HEK293 (cell line): ENCODE measurements around the gene SYPL2.

Experiments used
- CTCF ChIA-PET: fragments of 350-600 bp; formaldehyde crosslinking; extraction: SDS; loops from one replicate; lab custom pipeline; 2021; ENCODE audit warnings: antibody characterized with exemption; lab: Yijun Ruan, JAX
- POLR2A ChIA-PET: fragments of 300-600 bp; formaldehyde crosslinking; extraction: SDS; loops from one replicate; lab custom pipeline; 2020; ENCODE audit warnings: antibody characterized with exemption, inconsistent platforms; lab: Yijun Ruan, JAX
- H3K27ac ChIP-seq: fragments of 200-500 bp; sonication (Bioruptor generic); 2 replicates; pipeline ENCODE4 v1.5.1; 2014; ENCODE audit warnings: low read depth, low read length, control low read depth, inconsistent platforms; ENCODE audit errors: extremely low read depth
- H3K36me3 ChIP-seq, 2 experiments: fragments of 200-500 bp in 1 of 2; sonication (Bioruptor generic) in 1 of 2; 1 replicate in 1 of 2; 2 replicates in 1 of 2; pipeline ENCODE4 v1.5.1; 2014 to 2017; ENCODE audit warnings: inconsistent platforms in 2 of 2, low read length in 2 of 2; ENCODE audit not compliant: control insufficient read depth in 2 of 2, insufficient read depth in 1 of 2
- H3K4me1 ChIP-seq: fragments of 200-500 bp; sonication (Bioruptor generic); 2 replicates; pipeline ENCODE4 v1.5.1; 2014; ENCODE audit warnings: mild to moderate bottlenecking, low read length, inconsistent platforms; ENCODE audit not compliant: control insufficient read depth, insufficient read depth
- H3K4me3 ChIP-seq: 2 replicates; pipeline ENCODE4 v1.5.1; 2011; ENCODE audit warnings: low read depth, mild to moderate bottlenecking, control low read depth, low read length, moderate library complexity
- H3K9me3 ChIP-seq: fragments of 200-500 bp; sonication (Bioruptor generic); 2 replicates; pipeline ENCODE4 v1.5.1; 2014; ENCODE audit warnings: low read depth, low read length, inconsistent platforms; ENCODE audit not compliant: control insufficient read depth, insufficient read depth
- AEBP2 ChIP-seq: fragments of 450-650 bp; formaldehyde crosslinking; IDR thresholded peaks from 2 replicates; pipeline ENCODE4 v1.5.1; 2016; ENCODE audit warnings: missing biosample characterization, missing genetic modification characterization, borderline replicate concordance
- CTCF ChIP-seq: fragments of 450-650 bp; formaldehyde crosslinking; IDR thresholded peaks from 2 replicates; pipeline ENCODE4 v1.5.1; 2016; ENCODE audit warnings: missing biosample characterization, missing genetic modification characterization
- FEZF1 ChIP-seq: fragments of 450-650 bp; formaldehyde crosslinking; IDR thresholded peaks from 2 replicates; pipeline ENCODE4 v1.5.1; 2016; ENCODE audit warnings: missing biosample characterization, missing genetic modification characterization
- PATZ1 ChIP-seq: fragments of 450-650 bp; formaldehyde crosslinking; IDR thresholded peaks from 2 replicates; pipeline ENCODE4 v1.5.1; 2016; ENCODE audit warnings: missing biosample characterization, missing genetic modification characterization
- PRDM1 ChIP-seq: fragments of 450-650 bp; formaldehyde crosslinking; IDR thresholded peaks from 2 replicates; pipeline ENCODE4; 2016; ENCODE audit warnings: missing biosample characterization, missing genetic modification characterization
- WT1 ChIP-seq: fragments of 450-650 bp; formaldehyde crosslinking; IDR thresholded peaks from 2 replicates; pipeline ENCODE4 v1.5.1; 2016; ENCODE audit warnings: missing biosample characterization, missing genetic modification characterization
- ZFP3 ChIP-seq: fragments of 450-650 bp; formaldehyde crosslinking; IDR thresholded peaks from 2 replicates; pipeline ENCODE4 v1.5.1; 2016; ENCODE audit warnings: low read depth, missing biosample characterization, missing genetic modification characterization
- ZNF10 ChIP-seq: fragments of 450-650 bp; formaldehyde crosslinking; IDR thresholded peaks from 2 replicates; pipeline ENCODE4 v1.5.1; 2017; ENCODE audit warnings: missing biosample characterization, missing genetic modification characterization
- ZNF114 ChIP-seq: fragments of 450-650 bp; formaldehyde crosslinking; IDR thresholded peaks from 2 replicates; pipeline ENCODE4 v1.5.0; 2017; ENCODE audit warnings: missing biosample characterization, missing genetic modification characterization
- ZNF169 ChIP-seq: fragments of 450-650 bp; formaldehyde crosslinking; IDR thresholded peaks from 2 replicates; pipeline ENCODE4 v1.5.1; 2016; ENCODE audit warnings: missing biosample characterization, missing genetic modification characterization
- ZNF23 ChIP-seq: fragments of 450-650 bp; formaldehyde crosslinking; IDR thresholded peaks from 2 replicates; pipeline ENCODE4 v1.5.1; 2016; ENCODE audit warnings: missing biosample characterization, missing genetic modification characterization, borderline replicate concordance
- ZNF558 ChIP-seq: fragments of 450-650 bp; formaldehyde crosslinking; IDR thresholded peaks from 2 replicates; pipeline ENCODE4 v1.5.1; 2016; ENCODE audit warnings: missing biosample characterization, missing genetic modification characterization
- ZNF560 ChIP-seq: fragments of 450-650 bp; formaldehyde crosslinking; IDR thresholded peaks from 2 replicates; pipeline ENCODE4 v1.5.1; 2017; ENCODE audit warnings: missing biosample characterization, missing genetic modification characterization, borderline replicate concordance
- ZNF639 ChIP-seq: fragments of 450-650 bp; formaldehyde crosslinking; IDR thresholded peaks from 2 replicates; pipeline ENCODE4 v1.5.1; 2016; ENCODE audit warnings: missing biosample characterization, missing genetic modification characterization
- ZNF670 ChIP-seq: fragments of 450-650 bp; formaldehyde crosslinking; IDR thresholded peaks from 2 replicates; pipeline ENCODE4 v1.5.1; 2016; ENCODE audit warnings: missing biosample characterization, missing genetic modification characterization, low read depth
- ZNF776 ChIP-seq: fragments of 450-650 bp; formaldehyde crosslinking; IDR thresholded peaks from 2 replicates; pipeline ENCODE4 v1.5.0; 2017; ENCODE audit warnings: missing biosample characterization, missing genetic modification characterization, borderline replicate concordance
- ZSCAN16 ChIP-seq: fragments of 450-650 bp; formaldehyde crosslinking; IDR thresholded peaks from 2 replicates; pipeline ENCODE4 v1.5.1; 2016; ENCODE audit warnings: missing biosample characterization, missing genetic modification characterization
- ZSCAN23 ChIP-seq: fragments of 450-650 bp; formaldehyde crosslinking; IDR thresholded peaks from 2 replicates; pipeline ENCODE4 v1.5.1; 2016; ENCODE audit warnings: missing biosample characterization, missing genetic modification characterization

The SYPL2 gene

GRCh38 chr1:109475261-109475660 lies 8.9 kb downstream of the SYPL2 start:
- Histone ChIP-seq H3K27ac (no peak overlapping the region), H3K4me3 (no peak overlapping the region), H3K4me1 (no peaks in the 10 kb centered on the region), H3K36me3 (no peaks in the 10 kb centered on the region), H3K9me3 (no peaks in the 10 kb centered on the region)
- ChIA-PET POLR2A (no interaction called here), CTCF (interaction anchor here (0.7 to 1.4 kb wide), 2 partner anchors 15 to 19 kb away, joined by 4 to 5 read pairs; partner anchors contain the start of gene CYB561D1)
- TF ChIP-seq ZNF670 (no peak), ZNF776 (no peak), AEBP2 (tag by site-specific recombination) (no peak), ZNF23 (tag by site-specific recombination) (no peak)

GRCh38 chr1:109476825-109477224 lies 10.5 kb downstream of the SYPL2 start:
- H3K27ac ChIP-seq, result no peak overlapping the region
- TF ChIP-seq ZNF639 (tag by site-specific recombination), result no peak
- no peak for TF ChIP-seq ZNF10
- CTCF ChIA-PET, result no interaction called here
- no peaks in the 10 kb centered on the region for H3K36me3 ChIP-seq
- no peaks in the 10 kb centered on the region for H3K9me3 ChIP-seq
- H3K4me1 ChIP-seq, result no peaks in the 10 kb centered on the region
- POLR2A ChIA-PET, result no interaction called here
- H3K4me3 ChIP-seq, result no peak overlapping the region

GRCh38 chr1:109477821-109478220 lies 11.5 kb downstream of the SYPL2 start:
- ChIA-PET CTCF (interaction anchor here (0.6 to 2.1 kb wide), 2 partner anchors 9 to 238 kb away, joined by 3 to 5 read pairs; no protein-coding TSS in a partner anchor), POLR2A (no interaction called here)
- Histone ChIP-seq H3K36me3 (no peaks in the 10 kb centered on the region), H3K4me3 (no peak overlapping the region), H3K9me3 (no peaks in the 10 kb centered on the region), H3K27ac (no peak overlapping the region), H3K4me1 (no peaks in the 10 kb centered on the region)
- no peak for TF ChIP-seq PATZ1 (tag by site-specific recombination)
- TF ChIP-seq FEZF1, result no peak
- TF ChIP-seq ZNF558, result no peak
- no peak for TF ChIP-seq PRDM1
- no peak for TF ChIP-seq ZFP3 (tag by site-specific recombination)
- no peak for TF ChIP-seq WT1 (tag by site-specific recombination)
- no peak for TF ChIP-seq ZNF560 (tag by site-specific recombination)
- TF ChIP-seq ZNF169 (tag by site-specific recombination), result no peak
- no peak for TF ChIP-seq ZNF114 (tag by site-specific recombination)
- no peak for TF ChIP-seq ZSCAN16 (tag by site-specific recombination)
- TF ChIP-seq ZSCAN23 (tag by site-specific recombination), result no peak
- TF ChIP-seq AEBP2 (tag by site-specific recombination), result no peak
- TF ChIP-seq CTCF (tag by site-specific recombination), result no peak
